Skeletal muscle satellite cell (primary cell): ENCODE results near the gene CHCHD3.
"Not testable (repeated sequence)": the region's sequence is repeated elsewhere in the genome, so short reads cannot be mapped to it uniquely, and the experiment has no call there.

Experiments
- H3K27me3 ChIP-seq: 2 replicates; pipeline ENCODE4 v1.7.0; 2013; ENCODE audit warnings: low read length; ENCODE audit not compliant: control insufficient read depth, insufficient read depth
- H3K36me3 ChIP-seq: 2 replicates; pipeline ENCODE4 v1.7.0; 2013; ENCODE audit warnings: mild to moderate bottlenecking, control low read depth, low read length; ENCODE audit not compliant: insufficient read depth
- H3K4me1 ChIP-seq: 2 replicates; pipeline ENCODE4 v1.7.0; 2013; ENCODE audit warnings: low read length; ENCODE audit not compliant: control insufficient read depth, insufficient read depth
- H3K4me2 ChIP-seq: 2 replicates; pipeline ENCODE4 v1.7.0; 2013; ENCODE audit warnings: mild to moderate bottlenecking, low read length
- H3K4me3 ChIP-seq: 2 replicates; pipeline ENCODE4 v1.7.0; 2013; ENCODE audit warnings: low read length
- H3K9ac ChIP-seq: 2 replicates; pipeline ENCODE4 v1.7.0; 2013; ENCODE audit warnings: mild to moderate bottlenecking, low read depth, low read length, moderate library complexity
- H3K9me3 ChIP-seq: replicated peaks from 2 replicates; pipeline ENCODE4 v1.7.0; 2013; ENCODE audit warnings: mild to moderate bottlenecking, control low read depth, low read length

The CHCHD3 gene

GRCh38 chr7:132893560-132893959 is 188.3 kb downstream of the CHCHD3 start:
- Histone ChIP-seq H3K4me2 (no peak overlapping the region), H3K36me3 (no peaks in the 10 kb centered on the region), H3K4me3 (no peak overlapping the region), H3K9me3 (no peaks in the 10 kb centered on the region), H3K9ac (no peak overlapping the region), H3K27me3 (no peaks in the 10 kb centered on the region), H3K4me1 (no peaks in the 10 kb centered on the region)

DNA sequence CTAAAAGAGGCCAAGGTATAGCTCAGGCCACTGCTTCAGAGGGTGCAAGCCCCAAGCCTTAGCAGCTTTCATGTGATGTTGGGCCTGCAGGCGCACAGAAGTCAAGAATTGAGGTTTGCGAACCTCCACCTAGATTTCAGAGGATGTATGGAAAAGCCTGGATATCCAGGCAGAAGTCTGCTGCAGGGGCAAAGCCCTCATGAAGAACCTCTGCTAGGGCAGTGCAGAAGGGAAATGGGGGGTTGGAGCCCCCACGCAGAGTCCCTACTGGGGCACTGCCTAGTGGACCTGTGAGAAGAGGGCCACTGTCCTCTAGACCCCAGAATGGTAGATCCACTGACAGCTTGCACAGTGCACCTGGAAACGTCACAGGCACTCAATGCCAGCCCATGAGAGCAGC is 189.1 kb downstream of the CHCHD3 start:
- not testable (repeated sequence) for H3K4me2 ChIP-seq, H3K4me3 ChIP-seq, H3K4me1 ChIP-seq, H3K9ac ChIP-seq, H3K27me3 ChIP-seq, H3K36me3 ChIP-seq, H3K9me3 ChIP-seq

- Histone ChIP-seq H3K27me3 (no peaks in the 10 kb centered on the region), H3K4me3 (no peak overlapping the region), H3K4me2 (no peak overlapping the region), H3K9ac (no peak overlapping the region), H3K36me3 (no peaks in the 10 kb centered on the region), H3K4me1 (no peaks in the 10 kb centered on the region), H3K9me3 (no peaks in the 10 kb centered on the region)
Observed at GRCh38 chr7:132891554-132891953, 190.3 kb downstream of the CHCHD3 start.

- H3K4me1 ChIP-seq, result no peaks in the 10 kb centered on the region
- H3K4me3 ChIP-seq, result no peak overlapping the region
- no peak overlapping the region for H3K4me2 ChIP-seq
- H3K27me3 ChIP-seq, result no peaks in the 10 kb centered on the region
- no peaks in the 10 kb centered on the region for H3K36me3 ChIP-seq
- H3K9me3 ChIP-seq, result no peaks in the 10 kb centered on the region
- no peak overlapping the region for H3K9ac ChIP-seq
Observed at GRCh38 chr7:132882714-132883428, 199.0 kb downstream of the CHCHD3 start.

DNA sequence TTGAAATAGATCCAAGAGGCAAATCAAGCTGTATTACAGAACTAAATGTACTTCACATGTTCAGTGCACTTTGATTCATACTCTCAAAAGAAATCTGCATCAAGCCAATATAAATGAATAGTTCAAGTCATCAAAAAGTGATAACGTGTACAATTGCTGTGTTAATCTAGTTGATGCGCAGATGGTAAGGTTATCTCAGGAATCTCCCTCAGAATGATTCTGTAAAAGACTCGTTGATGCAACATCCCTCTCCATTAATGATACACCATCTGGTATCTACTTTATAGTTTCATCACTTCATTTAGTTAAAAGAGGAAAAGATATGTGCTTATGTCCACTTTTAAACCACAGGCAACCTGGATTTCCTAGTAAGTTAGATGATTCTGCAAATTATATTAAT is 200.6 kb downstream of the CHCHD3 start:
- Histone ChIP-seq H3K4me1 (no peaks in the 10 kb centered on the region), H3K4me2 (no peak overlapping the region), H3K4me3 (no peak overlapping the region), H3K27me3 (no peaks in the 10 kb centered on the region), H3K36me3 (no peaks in the 10 kb centered on the region), H3K9me3 (no peaks in the 10 kb centered on the region), H3K9ac (no peak overlapping the region)

DNA sequence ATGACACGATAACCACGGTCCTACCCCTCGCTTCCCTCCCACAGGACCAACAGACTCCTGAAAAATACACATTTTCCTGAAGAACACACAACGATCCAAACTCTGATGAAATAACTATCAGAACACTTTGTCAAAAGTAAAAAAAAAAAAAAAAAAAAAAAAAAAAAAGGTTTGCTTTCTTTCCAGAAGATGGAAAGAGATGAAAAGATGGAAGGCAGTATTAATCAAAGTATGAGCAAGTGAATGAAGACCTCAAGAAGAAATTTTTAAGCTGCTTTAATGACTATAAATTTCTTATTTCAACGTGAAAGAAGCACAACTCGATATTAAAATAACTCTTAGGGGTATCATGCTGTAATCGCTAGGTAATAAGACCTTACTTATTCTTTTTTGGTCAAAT is 202.3 kb downstream of the CHCHD3 start:
- Histone ChIP-seq H3K36me3 (no peaks in the 10 kb centered on the region), H3K9ac (no peak overlapping the region), H3K9me3 (no peaks in the 10 kb centered on the region), H3K4me3 (no peak overlapping the region), H3K4me1 (no peaks in the 10 kb centered on the region), H3K27me3 (no peaks in the 10 kb centered on the region), H3K4me2 (no peak overlapping the region)

- no peak overlapping the region for H3K9ac ChIP-seq
Observed at GRCh38 chr7:132878204-132878919, 203.5 kb downstream of the CHCHD3 start.

GRCh38 chr7:132877573-132877972 is 204.3 kb downstream of the CHCHD3 start:
- H3K4me2 ChIP-seq, result no peak overlapping the region
- no peaks in the 10 kb centered on the region for H3K36me3 ChIP-seq
- H3K4me1 ChIP-seq, result no peaks in the 10 kb centered on the region
- H3K9me3 ChIP-seq, result no peaks in the 10 kb centered on the region
- H3K27me3 ChIP-seq, result no peaks in the 10 kb centered on the region
- no peak overlapping the region for H3K9ac ChIP-seq
- H3K4me3 ChIP-seq, result no peak overlapping the region

More at GRCh38 chr7:132878204-132878919, 203.5 kb downstream of the CHCHD3 start:
- H3K36me3 ChIP-seq, result no peaks in the 10 kb centered on the region
- H3K9me3 ChIP-seq, result no peaks in the 10 kb centered on the region
- H3K4me2 ChIP-seq, result no peak overlapping the region
- H3K27me3 ChIP-seq, result no peaks in the 10 kb centered on the region
- H3K4me3 ChIP-seq, result no peak overlapping the region
- no peaks in the 10 kb centered on the region for H3K4me1 ChIP-seq

DNA sequence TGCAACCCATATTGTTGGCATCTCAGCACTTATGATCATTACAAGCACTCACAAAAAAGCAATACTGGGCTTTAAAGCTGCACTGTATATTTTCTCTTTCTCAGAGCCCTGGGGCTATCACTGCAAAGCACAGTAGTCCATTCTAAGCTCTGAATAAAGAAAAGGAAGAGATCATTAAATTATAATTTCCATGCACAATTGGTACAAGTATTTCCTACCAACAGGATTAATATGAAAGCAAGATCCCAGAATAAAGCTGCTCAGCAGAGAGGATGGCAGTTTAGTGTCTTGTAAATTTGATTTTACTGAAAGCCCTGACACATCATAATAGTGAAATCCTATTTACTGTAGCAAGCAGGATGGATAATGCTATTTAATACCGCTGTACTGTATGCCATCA is 205.3 kb downstream of the CHCHD3 start:
- Histone ChIP-seq H3K9me3 (no peaks in the 10 kb centered on the region), H3K9ac (no peak overlapping the region), H3K36me3 (no peaks in the 10 kb centered on the region), H3K4me2 (no peak overlapping the region), H3K27me3 (no peaks in the 10 kb centered on the region), H3K4me3 (no peak overlapping the region), H3K4me1 (no peaks in the 10 kb centered on the region)

- H3K36me3 ChIP-seq, result no peaks in the 10 kb centered on the region
- H3K9me3 ChIP-seq, result no peaks in the 10 kb centered on the region
- no peak overlapping the region for H3K4me2 ChIP-seq
- H3K4me1 ChIP-seq, result no peaks in the 10 kb centered on the region
- H3K4me3 ChIP-seq, result no peak overlapping the region
- H3K27me3 ChIP-seq, result no peaks in the 10 kb centered on the region
- H3K9ac ChIP-seq, result no peak overlapping the region
Observed at GRCh38 chr7:132872034-132872433, 209.9 kb downstream of the CHCHD3 start.

- Histone ChIP-seq H3K4me3 (no peak overlapping the region), H3K4me2 (no peak overlapping the region), H3K36me3 (no peaks in the 10 kb centered on the region), H3K4me1 (no peaks in the 10 kb centered on the region), H3K9ac (no peak overlapping the region), H3K27me3 (no peaks in the 10 kb centered on the region), H3K9me3 (no peaks in the 10 kb centered on the region)
Observed at GRCh38 chr7:132871419-132871818, 210.5 kb downstream of the CHCHD3 start.
